HUDEP-2 (cell line): ENCODE measurements around the gene C1orf174.

ENCODE experiments used
- DNase-seq, 76 experiments: peaks; one replicate each; lab custom pipeline; 2025; ENCODE audit not compliant: unreplicated experiment in 76 of 76; lab: John Stamatoyannopoulos, UW

Gene C1orf174

DNA sequence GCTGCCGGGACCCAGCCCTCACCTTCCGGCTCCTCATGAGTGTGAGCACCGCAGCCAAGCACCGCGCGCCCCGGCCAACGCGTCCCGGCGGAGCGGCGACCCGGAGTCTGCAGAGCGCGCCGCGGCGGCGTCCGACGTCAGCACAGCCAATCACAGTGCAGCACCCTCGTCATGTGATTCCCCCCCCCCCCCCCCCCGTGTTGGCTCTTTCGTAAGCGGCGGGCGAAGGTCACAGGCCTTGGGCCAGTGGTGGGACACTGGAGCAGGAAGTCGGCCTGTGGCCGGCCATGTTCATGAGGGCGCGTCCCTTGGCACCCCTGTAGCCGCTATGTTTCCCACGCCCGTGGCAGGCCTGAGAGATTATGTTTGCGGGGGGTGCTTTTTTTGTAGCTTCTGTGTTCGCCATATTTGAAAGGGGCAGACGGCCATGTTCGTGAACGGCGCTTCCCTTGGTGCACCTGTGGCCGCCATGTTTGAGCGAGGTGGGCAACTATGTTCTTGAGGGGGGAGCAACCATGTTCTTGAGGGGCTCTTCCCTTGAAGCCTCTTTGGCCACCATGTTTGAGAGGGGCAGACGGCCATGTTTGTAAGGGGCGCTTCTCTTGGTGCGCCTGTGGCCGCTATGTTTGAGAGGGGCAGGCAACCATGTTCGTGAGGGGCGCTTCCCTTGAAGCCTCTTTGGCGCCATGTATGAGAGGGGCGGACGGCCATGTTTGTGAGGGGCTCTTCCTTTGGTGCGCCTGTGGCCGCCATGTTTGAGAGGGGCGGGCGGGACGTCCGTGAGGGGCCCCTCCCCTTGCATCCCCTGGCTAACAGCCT, at the start of gene C1orf174:
TSS of gene C1orf174 (minus strand) at position 123 of the 819 bp plus-strand sequence. CDS start at position 37, 86 bp downstream.
- DNase-seq: peak; percentile 35 to 99 (median 94)

DNA sequence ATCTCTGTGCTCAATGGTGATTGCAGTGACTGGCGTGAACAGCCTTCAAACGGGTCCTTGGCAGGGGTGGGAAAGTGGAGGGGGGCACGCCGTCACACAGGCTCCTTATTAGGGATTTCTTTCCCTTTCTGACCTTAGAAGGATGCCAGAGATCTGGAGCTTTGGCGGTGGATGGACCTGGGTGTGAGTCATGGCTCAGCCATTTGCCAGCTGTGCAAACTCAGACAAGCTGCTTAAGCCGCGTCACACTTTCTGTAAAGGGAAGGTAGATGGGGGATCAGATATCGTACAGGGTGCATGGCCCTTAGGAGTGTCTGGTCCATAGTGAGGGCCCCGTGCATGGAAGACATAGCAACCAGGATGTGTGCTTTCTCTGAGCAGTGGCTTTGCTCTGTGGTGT, 48.3 kb upstream of the C1orf174 start:
- no peak for DNase-seq

GRCh38 chr1:3945916-3946840, 46.1 kb upstream of the C1orf174 start:
- no peak for DNase-seq

- no peak for DNase-seq
Measured at GRCh38 chr1:3945222-3945621, 45.1 kb upstream of the C1orf174 start.

DNA sequence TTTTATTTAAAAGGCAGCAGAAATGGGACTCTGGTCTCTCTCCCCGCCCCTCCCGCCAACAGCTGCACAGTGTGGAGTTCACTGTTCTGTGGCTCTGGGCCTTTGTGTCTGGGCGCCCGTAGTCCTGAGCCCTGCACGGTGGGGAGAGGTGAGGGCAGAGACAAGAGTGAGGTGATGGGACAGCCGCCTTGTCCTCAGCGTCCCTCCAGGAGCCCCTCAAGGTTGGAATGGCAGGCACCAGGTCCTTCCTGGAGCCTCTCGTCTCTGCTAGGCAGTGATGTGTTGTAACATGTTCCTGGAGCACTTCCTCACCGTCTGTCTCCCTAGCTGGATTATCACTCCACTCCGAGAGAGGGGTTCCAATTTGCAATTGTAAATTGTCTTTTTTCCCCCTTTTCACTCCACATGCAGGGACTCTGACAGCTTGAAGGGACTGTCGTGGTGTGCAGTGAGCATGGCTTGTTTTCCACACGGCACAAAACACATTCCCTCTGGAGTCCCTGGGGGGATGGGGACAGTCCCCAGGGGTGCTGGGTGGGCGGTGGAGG, 44.6 kb upstream of the C1orf174 start:
- no peak for DNase-seq

GRCh38 chr1:3943806-3944577, 43.9 kb upstream of the C1orf174 start:
- no peak for DNase-seq

DNA sequence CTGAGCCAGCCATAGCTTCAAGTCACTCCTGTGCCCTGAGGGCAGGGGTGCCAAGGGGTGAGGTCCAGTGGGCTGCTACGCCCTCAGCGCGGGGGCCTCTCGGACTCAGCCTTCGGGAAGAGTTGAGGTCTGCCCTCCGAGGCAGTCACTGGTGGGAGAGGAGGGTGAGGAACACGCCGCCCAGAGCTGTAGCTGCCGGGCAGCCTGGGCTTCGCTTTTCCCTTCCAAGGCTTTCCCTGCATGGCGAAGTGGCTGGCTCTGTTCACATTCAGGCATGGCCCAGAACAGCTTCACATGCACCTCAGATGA, 43.0 kb upstream of the C1orf174 start:
- no peak for DNase-seq

DNA sequence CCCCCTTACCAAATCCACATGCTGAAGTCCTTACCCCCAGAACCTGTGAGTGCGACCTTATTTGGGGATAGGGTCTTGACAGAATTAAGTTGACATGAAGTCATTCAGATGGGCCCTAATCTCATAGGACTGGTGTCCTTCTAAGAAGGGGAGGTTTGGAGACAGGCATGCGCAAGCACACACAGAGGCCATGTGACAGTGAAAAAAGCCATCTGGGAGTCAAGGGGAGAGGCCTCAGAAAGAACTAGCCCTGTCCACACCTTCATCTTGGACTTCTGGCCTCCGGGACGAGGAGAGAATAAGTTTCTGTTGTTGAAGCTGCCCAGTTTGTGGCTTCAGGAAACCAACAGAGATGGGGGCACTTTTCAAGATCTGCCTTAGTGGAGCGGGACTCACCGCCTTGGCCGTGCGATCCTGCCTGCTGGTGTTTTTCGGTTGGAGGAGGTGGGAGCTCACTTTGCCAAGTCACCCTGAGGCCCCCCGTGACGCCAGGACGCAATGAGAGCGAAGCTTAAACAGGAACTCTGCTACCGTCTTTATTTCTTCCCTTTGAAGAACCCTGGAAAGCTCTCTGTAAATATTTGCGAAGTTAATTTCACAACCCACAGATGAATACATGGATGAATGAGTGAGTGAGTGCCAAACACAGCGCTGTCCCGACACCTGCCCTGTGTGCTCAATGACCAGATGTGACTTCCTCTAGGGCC, 42.5 kb upstream of the C1orf174 start:
- no peak for DNase-seq

GRCh38 chr1:3940754-3941345, 40.8 kb upstream of the C1orf174 start:
- no peak for DNase-seq

DNA sequence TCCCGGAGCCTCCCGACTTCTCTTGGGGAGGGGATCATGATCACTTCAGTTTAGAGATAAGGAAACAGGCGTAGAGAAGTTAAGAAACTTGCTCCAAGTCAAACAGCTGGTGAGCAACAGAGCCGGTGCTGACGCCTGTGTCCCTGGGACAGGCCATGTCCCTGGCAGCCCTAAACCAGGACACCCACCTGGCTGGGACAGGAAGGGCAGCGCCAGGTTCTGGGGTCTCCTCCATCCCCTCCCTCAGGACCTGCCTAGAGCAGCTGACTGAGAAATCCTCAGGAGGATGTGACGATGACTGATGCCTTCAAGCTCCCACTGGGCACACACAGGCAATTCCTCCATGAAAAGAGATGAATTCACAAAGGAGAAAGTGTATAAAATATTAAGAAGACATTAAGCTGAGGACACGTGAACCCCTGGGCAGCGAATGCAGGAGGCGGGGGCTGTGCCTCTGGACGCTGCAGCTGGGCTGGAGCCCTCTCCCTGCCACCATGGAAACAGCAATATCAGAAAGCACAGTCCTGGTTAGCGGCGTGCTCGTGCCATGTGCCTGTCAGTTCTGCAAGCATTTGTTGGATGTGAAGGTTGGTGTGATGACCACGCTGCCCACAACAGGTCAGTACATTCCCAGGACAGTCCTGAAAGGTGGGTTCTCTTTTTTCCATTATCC, 40.1 kb upstream of the C1orf174 start:
- no peak for DNase-seq

DNA sequence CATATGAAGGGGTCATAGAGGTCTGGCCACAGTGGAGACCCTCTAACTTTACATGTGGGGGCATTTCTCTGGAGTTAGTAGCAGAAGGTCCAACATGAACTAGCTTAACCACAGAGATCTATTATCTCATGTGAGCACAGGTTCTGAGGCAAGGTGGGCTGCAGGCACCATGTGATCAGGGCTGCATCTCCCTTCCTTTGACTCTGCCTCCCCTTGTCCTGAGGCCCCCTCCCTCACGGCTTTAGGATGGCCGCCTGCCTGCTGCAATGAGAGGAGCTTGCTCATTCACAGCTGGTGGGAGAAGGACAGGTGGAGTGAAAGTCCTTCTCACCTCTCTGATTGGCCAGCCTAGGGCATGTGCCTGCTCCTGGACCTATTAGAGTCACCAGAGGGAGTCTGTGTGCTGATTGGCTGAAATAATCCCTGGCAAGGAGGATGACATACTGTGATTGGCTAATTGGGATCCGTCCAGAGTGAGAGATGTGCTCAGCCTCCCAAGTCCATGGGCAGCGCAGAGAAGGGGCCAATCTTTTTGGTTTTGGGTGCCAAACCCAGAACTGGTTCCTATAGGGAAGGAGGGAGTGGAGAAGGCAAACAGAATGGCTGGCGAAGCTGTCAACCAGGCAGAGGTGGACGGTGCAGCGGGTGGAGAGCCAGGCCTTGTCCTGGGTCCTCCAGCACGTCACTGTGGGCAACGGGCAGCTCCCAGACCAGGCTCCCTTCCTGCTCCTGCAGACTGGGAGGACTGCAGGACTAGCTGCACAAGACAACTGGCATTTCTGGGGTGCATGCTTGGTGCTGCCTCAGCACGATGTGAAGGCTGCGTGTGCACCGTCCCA, 39.4 kb upstream of the C1orf174 start:
- no peak for DNase-seq

GRCh38 chr1:3932156-3932919, 32.3 kb upstream of the C1orf174 start:
- no peak for DNase-seq

DNA sequence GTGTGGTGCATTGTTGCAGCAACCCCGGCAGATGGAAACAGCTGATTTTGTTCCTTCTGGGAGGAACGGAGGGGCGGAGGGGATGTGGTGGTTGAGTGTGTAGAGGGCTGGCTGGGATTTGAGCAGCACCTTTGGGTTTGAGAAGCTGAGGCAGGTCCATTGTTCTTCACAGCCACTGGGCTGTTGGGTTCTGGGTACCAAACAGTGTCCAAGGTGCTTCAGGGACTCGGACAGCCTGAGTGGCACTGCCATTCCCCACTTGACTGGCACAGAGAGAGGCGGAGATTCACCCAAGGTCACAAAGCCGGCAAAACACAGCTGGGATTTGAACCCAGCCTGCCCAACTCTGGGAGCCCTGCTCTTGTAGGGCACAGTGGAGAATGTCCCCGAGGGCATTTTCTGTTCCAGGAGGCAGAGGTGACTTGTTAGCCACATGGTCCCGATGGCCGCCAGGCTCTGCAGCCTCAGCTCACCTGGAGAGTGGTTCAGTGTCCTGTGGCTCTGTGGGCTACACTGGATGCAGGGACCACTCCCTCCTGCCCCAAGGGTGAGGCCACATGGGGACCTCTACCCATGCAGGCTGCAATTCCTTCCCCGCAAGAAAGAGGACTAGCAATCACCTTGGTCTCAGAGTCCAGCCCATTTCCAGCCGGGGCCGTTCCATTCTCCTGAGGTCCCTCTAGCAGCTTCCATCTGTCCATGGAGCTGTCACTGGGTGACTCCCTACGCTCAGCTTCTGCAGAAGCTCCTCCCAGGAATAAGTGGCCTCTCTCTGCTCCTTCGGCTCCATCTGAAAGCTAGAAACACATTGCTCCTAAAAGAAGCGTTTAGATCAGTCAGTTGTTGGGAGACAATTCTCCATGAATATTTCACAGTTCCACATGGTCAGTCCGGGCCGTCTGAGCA, 31.2 kb upstream of the C1orf174 start:
- no peak for DNase-seq

- no peak for DNase-seq
Measured at GRCh38 chr1:3930301-3931006, 30.4 kb upstream of the C1orf174 start.

DNA sequence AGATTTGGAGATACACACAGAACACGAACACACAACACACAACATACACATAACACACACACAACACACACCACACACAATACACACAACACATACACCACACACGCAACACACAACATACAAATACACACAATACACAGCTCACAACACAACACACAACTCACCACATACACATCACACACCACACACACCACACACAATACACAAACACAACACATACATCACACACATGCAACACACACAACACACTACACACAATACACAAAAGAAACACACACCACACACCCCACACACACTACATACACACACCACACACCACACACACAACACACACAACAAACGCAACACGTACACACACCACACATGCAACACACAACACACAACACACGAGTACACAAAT, 29.1 kb upstream of the C1orf174 start:
- no peak for DNase-seq

- no peak for DNase-seq
Measured at GRCh38 chr1:3928586-3928985, 28.5 kb upstream of the C1orf174 start.
